Activated CD4-positive, alpha-beta memory T cell treated with anti-CD3 and anti-CD28 coated beads for 36 hours (primary cell): ENCODE measurements around the gene TMEM187. TPM values are rescaled to one million over a fixed set of nuclear protein-coding genes. Genes with fewer than 3 reads are reported as not detected.

Experiments
- CTCF ChIA-PET: fragments of 350-600 bp; sonication (Branson Sonifier 250); formaldehyde crosslinking; loops from one replicate; lab custom pipeline; 2021; ENCODE audit warnings: antibody characterized with exemption, inconsistent platforms; lab: Charles Lee
- POLR2A ChIA-PET: fragments of 350-600 bp; sonication (Branson Sonifier 250); formaldehyde crosslinking; loops from one replicate; lab custom pipeline; 2021; ENCODE audit warnings: antibody characterized with exemption; lab: Charles Lee
- DNase-seq: peaks from one replicate; pipeline ENCODE4 v3.0.0-alpha.2; 2020
- H3K27ac Mint-ChIP-seq: one replicate; pipeline ENCODE4 v1.8.0; 2021; ENCODE audit warnings: mixed read lengths
- H3K27me3 Mint-ChIP-seq: one replicate; pipeline ENCODE4 v1.8.0; 2021; ENCODE audit warnings: mixed read lengths
- H3K36me3 Mint-ChIP-seq: one replicate; pipeline ENCODE4 v1.8.0; 2021; ENCODE audit warnings: mixed read lengths
- H3K4me1 Mint-ChIP-seq: one replicate; pipeline ENCODE4 v1.8.0; 2021; ENCODE audit warnings: low read depth, mixed read lengths
- H3K4me3 Mint-ChIP-seq: one replicate; pipeline ENCODE4 v1.8.0; 2021; ENCODE audit warnings: mild to moderate bottlenecking, mixed read lengths
- H3K9me3 Mint-ChIP-seq: one replicate; pipeline ENCODE4 v1.8.0; 2021; ENCODE audit warnings: mixed read lengths
- intact Hi-C: fragments of 100-400 bp; cut with micrococcal nuclease; formaldehyde crosslinking; loops from one replicate; pipeline ENCODE4 v1.15.1; 2023
- total RNA-seq, 2 experiments: library from RNA; stranded (reverse); gene quantifications; one replicate each; pipeline ENCODE4 v1.2.3, GENCODE V29; 2021

TMEM187 gene
- total RNA-seq, 2 experiments from 2014 or later = 8.6 to 9.1 TPM

DNA sequence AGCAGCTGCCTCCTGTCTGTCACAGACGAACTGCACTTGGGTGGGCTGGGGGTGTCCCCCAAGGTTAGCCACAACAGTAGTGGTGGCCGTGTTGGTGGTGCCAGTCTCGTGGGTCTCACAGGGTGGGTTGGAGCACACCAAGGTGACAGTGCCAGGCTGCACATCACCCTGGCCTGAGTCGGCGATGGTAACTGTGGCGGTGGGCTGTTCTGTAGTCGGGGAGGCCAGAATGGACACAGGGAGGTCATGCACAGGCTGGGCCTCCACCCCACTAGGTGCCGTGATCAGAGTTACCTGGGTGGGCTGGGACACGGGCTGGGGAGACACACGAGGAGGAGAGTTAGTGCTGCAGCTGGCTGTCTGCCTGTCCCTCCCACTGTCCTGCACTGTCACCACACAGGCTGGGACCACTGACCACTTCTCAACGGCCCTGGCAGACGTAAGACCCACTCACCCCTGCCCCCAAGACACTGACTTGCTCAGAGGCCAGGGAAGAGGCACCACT lies 17.3 kb upstream of the TMEM187 start:
- ChIA-PET CTCF (interaction anchor here (0.9 kb wide), 1 partner anchor 30 kb away, joined by 3 read pairs; the partner anchor contains the start of gene ARHGAP4), POLR2A (no interaction called here)
- Mint-ChIP-seq H3K4me1 (peaks cover 4% of the 10 kb centered on the region), H3K36me3 (peaks cover 24% of the 10 kb centered on the region), H3K27me3 (no peaks in the 10 kb centered on the region), H3K4me3 (no peak overlapping the region), H3K9me3 (no peaks in the 10 kb centered on the region), H3K27ac (peak overlapping the region; percentile 42)
- intact Hi-C loops = no loop called here
- DNase-seq = no peak

GRCh38 chrX:153956044-153956907 lies 16.3 kb upstream of the TMEM187 start:
- ChIA-PET POLR2A (no interaction called here), CTCF (no interaction called here)
- Mint-ChIP-seq H3K4me1 (peaks cover 4% of the 10 kb centered on the region), H3K4me3 (no peak overlapping the region), H3K36me3 (peaks cover 20% of the 10 kb centered on the region), H3K9me3 (no peaks in the 10 kb centered on the region), H3K27me3 (no peaks in the 10 kb centered on the region), H3K27ac (no peak overlapping the region)
- intact Hi-C loops = no loop called here
- no peak for DNase-seq

DNA sequence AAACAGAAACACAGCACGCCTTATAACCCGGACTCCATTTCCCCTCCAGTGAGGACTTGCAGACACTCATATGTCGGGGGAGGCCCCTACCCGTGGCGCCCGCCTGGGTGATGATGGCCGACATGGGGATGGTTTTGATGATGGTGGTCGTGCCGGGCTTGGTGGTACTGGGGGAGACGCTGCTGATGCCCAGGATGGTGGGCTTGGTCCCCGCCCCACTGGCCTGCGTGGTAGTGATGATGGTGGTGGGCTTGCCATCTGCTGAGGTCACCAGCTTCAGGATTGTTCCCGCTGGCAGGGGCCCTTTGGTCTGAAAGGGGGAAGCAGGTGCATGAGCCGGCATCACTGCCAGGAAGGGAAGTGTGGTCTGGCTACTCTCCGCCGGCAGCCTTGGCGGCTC lies 15.3 kb upstream of the TMEM187 start:
- ChIA-PET CTCF (no interaction called here), POLR2A (interaction anchor here (1.3 kb wide), 1 partner anchor 9 kb away, joined by 3 read pairs; no protein-coding TSS in a partner anchor)
- Mint-ChIP-seq H3K27ac (no peak overlapping the region), H3K27me3 (no peaks in the 10 kb centered on the region), H3K4me1 (peaks cover 4% of the 10 kb centered on the region), H3K9me3 (no peaks in the 10 kb centered on the region), H3K4me3 (no peak overlapping the region), H3K36me3 (peaks cover 20% of the 10 kb centered on the region)
- intact Hi-C loops = no loop called here
- no peak for DNase-seq

DNA sequence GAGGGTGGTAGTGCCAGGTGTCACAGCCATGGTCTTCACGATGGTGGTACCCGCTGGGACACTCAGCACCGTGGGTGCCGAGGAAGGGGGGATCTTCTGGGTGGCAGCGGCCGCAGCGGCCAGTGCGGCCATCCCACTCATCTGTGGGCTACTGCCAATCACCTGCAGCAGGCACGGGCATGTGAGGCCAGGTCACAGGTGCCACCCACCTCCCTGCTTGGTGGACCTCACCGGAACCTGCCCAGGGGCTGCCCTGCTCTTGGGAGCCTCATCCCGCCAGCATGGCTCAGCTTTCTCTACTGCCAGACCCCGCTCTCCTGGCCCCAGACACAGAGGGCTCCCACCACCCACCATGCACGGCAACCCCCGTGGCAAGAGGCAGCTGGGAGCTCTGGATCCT lies 13.9 kb upstream of the TMEM187 start:
- ChIA-PET CTCF (no interaction called here), POLR2A (interaction anchor here (1.3 kb wide), 1 partner anchor 8 kb away, joined by 3 read pairs; no protein-coding TSS in a partner anchor)
- H3K36me3 Mint-ChIP-seq = peaks cover 21% of the 10 kb centered on the region
- intact Hi-C loops = no loop called here
- no peak overlapping the region for H3K27ac Mint-ChIP-seq
- DNase-seq = no peak
- H3K27me3 Mint-ChIP-seq = no peaks in the 10 kb centered on the region
- no peaks in the 10 kb centered on the region for H3K9me3 Mint-ChIP-seq
- H3K4me1 Mint-ChIP-seq = no peaks in the 10 kb centered on the region
- H3K4me3 Mint-ChIP-seq = no peak overlapping the region

GRCh38 chrX:153959649-153960048 lies 12.9 kb upstream of the TMEM187 start:
- H3K9me3 Mint-ChIP-seq = no peaks in the 10 kb centered on the region
- intact Hi-C loops = no loop called here
- no peaks in the 10 kb centered on the region for H3K4me1 Mint-ChIP-seq
- H3K27ac Mint-ChIP-seq = no peak overlapping the region
- no peak overlapping the region for H3K4me3 Mint-ChIP-seq
- H3K27me3 Mint-ChIP-seq = no peaks in the 10 kb centered on the region
- no peak for DNase-seq
- CTCF ChIA-PET = no interaction called here
- peaks cover 15% of the 10 kb centered on the region for H3K36me3 Mint-ChIP-seq
- POLR2A ChIA-PET = no interaction called here

DNA sequence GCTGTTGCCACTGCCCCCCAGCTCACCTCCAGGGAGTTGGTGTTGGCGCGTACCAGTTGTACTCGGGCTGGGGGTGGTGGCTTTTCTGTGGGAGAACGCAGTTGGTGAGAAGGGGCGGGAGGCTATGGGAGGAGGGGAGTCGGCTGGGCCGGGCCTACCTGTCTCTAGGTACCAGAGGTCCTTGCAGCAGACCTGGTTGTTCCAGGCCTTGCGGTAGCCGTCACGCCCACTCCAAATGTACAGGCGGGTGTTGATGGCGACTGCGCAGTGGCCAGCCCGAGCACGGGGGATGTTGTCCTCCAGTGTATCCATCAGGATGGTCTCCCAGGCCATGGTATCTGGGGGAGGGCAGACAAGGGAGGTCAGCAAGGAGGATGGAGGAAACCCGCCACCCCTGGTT lies 12.5 kb upstream of the TMEM187 start:
- Mint-ChIP-seq H3K27me3 (no peaks in the 10 kb centered on the region), H3K27ac (no peak overlapping the region), H3K4me1 (no peaks in the 10 kb centered on the region), H3K9me3 (no peaks in the 10 kb centered on the region), H3K4me3 (no peak overlapping the region), H3K36me3 (peaks cover 15% of the 10 kb centered on the region)
- no peak for DNase-seq
- CTCF ChIA-PET = no interaction called here
- POLR2A ChIA-PET = no interaction called here
- intact Hi-C loops = no loop called here

GRCh38 chrX:153960786-153961185 lies 11.8 kb upstream of the TMEM187 start:
- no peak for DNase-seq
- intact Hi-C loops = no loop called here
- Mint-ChIP-seq H3K4me1 (peaks cover 3% of the 10 kb centered on the region), H3K36me3 (peaks cover 15% of the 10 kb centered on the region), H3K27ac (no peak overlapping the region), H3K27me3 (no peaks in the 10 kb centered on the region), H3K9me3 (no peaks in the 10 kb centered on the region), H3K4me3 (no peak overlapping the region)
- ChIA-PET CTCF (interaction anchor here (3.6 kb wide), 1 partner anchor 13 kb away, joined by 12 read pairs; no protein-coding TSS in a partner anchor), POLR2A (no interaction called here)

DNA sequence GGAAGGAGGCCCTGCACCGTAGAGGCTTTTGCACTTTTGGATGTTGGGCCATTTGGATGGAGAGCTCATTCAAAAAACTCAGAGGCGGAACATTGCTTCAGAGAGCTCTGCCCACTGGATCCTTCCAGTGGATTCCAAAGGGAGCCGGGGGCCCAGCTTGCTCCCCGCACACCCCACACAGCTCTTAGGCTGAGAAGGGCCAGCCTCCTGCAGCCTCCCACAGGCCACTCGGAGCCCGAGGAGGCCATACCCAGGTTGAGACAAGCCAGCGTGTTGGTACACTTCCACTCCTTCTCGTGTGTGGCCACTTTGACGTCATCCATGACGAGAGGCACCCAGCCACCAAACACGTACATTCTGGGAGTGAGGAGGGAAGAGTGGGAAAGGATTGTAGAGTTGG lies 11.3 kb upstream of the TMEM187 start:
- ChIA-PET POLR2A (interaction anchor here (1.0 kb wide), 1 partner anchor 35 kb away, joined by 3 read pairs; the partner anchor contains the start of gene ARHGAP4), CTCF (interaction anchor here (3.6 kb wide), 1 partner anchor 14 kb away, joined by 12 read pairs; no protein-coding TSS in a partner anchor)
- Mint-ChIP-seq H3K4me1 (peaks cover 7% of the 10 kb centered on the region), H3K9me3 (no peaks in the 10 kb centered on the region), H3K4me3 (no peak overlapping the region), H3K36me3 (peaks cover 12% of the 10 kb centered on the region), H3K27me3 (no peaks in the 10 kb centered on the region), H3K27ac (no peak overlapping the region)
- DNase-seq = no peak
- intact Hi-C loops = no loop called here

- ChIA-PET CTCF (interaction anchor here (3.6 kb wide), 1 partner anchor 16 kb away, joined by 12 read pairs; no protein-coding TSS in a partner anchor), POLR2A (no interaction called here)
- H3K27me3 Mint-ChIP-seq = no peaks in the 10 kb centered on the region
- H3K4me3 Mint-ChIP-seq = no peak overlapping the region
- DNase-seq = no peak
- intact Hi-C loops = no loop called here
- no peak overlapping the region for H3K27ac Mint-ChIP-seq
- H3K4me1 Mint-ChIP-seq = peaks cover 25% of the 10 kb centered on the region
- H3K9me3 Mint-ChIP-seq = no peaks in the 10 kb centered on the region
- H3K36me3 Mint-ChIP-seq = peaks cover 17% of the 10 kb centered on the region
These were observed 9.0 kb upstream of the TMEM187 start for GRCh38 chrX:153963546-153963945.

- CTCF ChIA-PET = interaction anchor here (3.6 kb wide), 1 partner anchor 17 kb away, joined by 12 read pairs; no protein-coding TSS in a partner anchor
- no peak for DNase-seq
- Mint-ChIP-seq H3K27ac (no peak overlapping the region), H3K9me3 (no peaks in the 10 kb centered on the region), H3K27me3 (no peaks in the 10 kb centered on the region), H3K4me3 (no peak overlapping the region), H3K36me3 (peaks cover 18% of the 10 kb centered on the region), H3K4me1 (peaks cover 25% of the 10 kb centered on the region)
- intact Hi-C loops = no loop called here
- POLR2A ChIA-PET = no interaction called here
These were observed 8.4 kb upstream of the TMEM187 start for GRCh38 chrX:153964105-153964504.

GRCh38 chrX:153965406-153965805 lies 7.1 kb upstream of the TMEM187 start:
- Mint-ChIP-seq H3K9me3 (no peaks in the 10 kb centered on the region), H3K4me1 (peaks cover 25% of the 10 kb centered on the region), H3K27me3 (no peaks in the 10 kb centered on the region), H3K27ac (peak overlapping the region; percentile 60), H3K4me3 (no peak overlapping the region), H3K36me3 (peaks cover 23% of the 10 kb centered on the region)
- no peak for DNase-seq
- ChIA-PET CTCF (no interaction called here), POLR2A (interaction anchor here (8.7 kb wide), 1 partner anchor 40 kb away, joined by 68 read pairs; the partner anchor contains the start of gene ARHGAP4)
- intact Hi-C loops = loop anchor here (5.0 kb wide), 1 partner anchor 57 kb away; no protein-coding TSS in a partner anchor

- Mint-ChIP-seq H3K27ac (peak overlapping the region; percentile 90), H3K36me3 (peaks cover 25% of the 10 kb centered on the region), H3K9me3 (no peaks in the 10 kb centered on the region), H3K4me3 (peak overlapping the region; percentile 100), H3K27me3 (no peaks in the 10 kb centered on the region), H3K4me1 (peaks cover 25% of the 10 kb centered on the region)
- intact Hi-C loops = loop anchor here (2.0 to 5.0 kb wide), 2 partner anchors 19 to 56 kb away; no protein-coding TSS in a partner anchor
- POLR2A ChIA-PET = interaction anchor here (1.1 to 8.7 kb wide), 4 partner anchors 8 to 433 kb away, joined by 3 to 68 read pairs (median 4); partner anchors contain the start of gene ARHGAP4
- CTCF ChIA-PET = interaction anchor here (1.0 to 3.5 kb wide), 5 partner anchors 14 to 206 kb away, joined by 3 to 31 read pairs (median 4); no protein-coding TSS in a partner anchor
- DNase-seq = no peak
These were observed 6.3 kb upstream of the TMEM187 start for GRCh38 chrX:153966283-153966688.
